HG03175 (cell line): ENCODE data around the gene CADPS.

Experiments used
- ATAC-seq: cut with Tn5 transposase; IDR thresholded peaks from one replicate; pipeline ENCODE4 v1.9.1; 2021; ENCODE audit warnings: mild to moderate bottlenecking, moderate library complexity; ENCODE audit not compliant: unreplicated experiment

CADPS gene

GRCh38 chr3:62700357-62700756 is 174.9 kb downstream of the CADPS start:
- ATAC-seq, result no peak

GRCh38 chr3:62699728-62700127 is 175.5 kb downstream of the CADPS start:
- no peak for ATAC-seq

GRCh38 chr3:62696011-62696410 is 179.2 kb downstream of the CADPS start:
- no peak for ATAC-seq

- ATAC-seq, result no peak
These were observed 186.4 kb downstream of the CADPS start for GRCh38 chr3:62688812-62689211.

- ATAC-seq, result no peak
These were observed 187.2 kb downstream of the CADPS start for GRCh38 chr3:62688050-62688449.

GRCh38 chr3:62686503-62687294 is 188.5 kb downstream of the CADPS start:
- ATAC-seq, result no peak

- ATAC-seq, result no peak
These were observed 192.4 kb downstream of the CADPS start for GRCh38 chr3:62682826-62683225.

GRCh38 chr3:62679988-62680387 is 195.2 kb downstream of the CADPS start:
- ATAC-seq, result no peak

GRCh38 chr3:62678841-62679240 is 196.4 kb downstream of the CADPS start:
- ATAC-seq, result no peak

- ATAC-seq, result no peak
These were observed 197.3 kb downstream of the CADPS start for GRCh38 chr3:62677926-62678325.

GRCh38 chr3:62676689-62677271 is 198.4 kb downstream of the CADPS start:
- no peak for ATAC-seq

- ATAC-seq, result no peak
These were observed 199.7 kb downstream of the CADPS start for GRCh38 chr3:62675492-62675891.

GRCh38 chr3:62672988-62673313 is 202.3 kb downstream of the CADPS start:
- no peak for ATAC-seq

- ATAC-seq, result peak; percentile 79
These were observed 202.8 kb downstream of the CADPS start for GRCh38 chr3:62672270-62672987.

GRCh38 chr3:62670351-62670750 is 204.9 kb downstream of the CADPS start:
- no peak for ATAC-seq

GRCh38 chr3:62669161-62669560 is 206.1 kb downstream of the CADPS start:
- no peak for ATAC-seq

- ATAC-seq, result peak; percentile 40
These were observed 207.5 kb downstream of the CADPS start for GRCh38 chr3:62667714-62668113.

GRCh38 chr3:62665627-62666437 is 209.4 kb downstream of the CADPS start:
- ATAC-seq, result peak; percentile 86

GRCh38 chr3:62662677-62663076 is 212.5 kb downstream of the CADPS start:
- ATAC-seq, result no peak

GRCh38 chr3:62659660-62660059 is 215.6 kb downstream of the CADPS start:
- ATAC-seq, result no peak

- ATAC-seq, result no peak
These were observed 219.5 kb downstream of the CADPS start for GRCh38 chr3:62655691-62656063.
